ENCODE results near the gene GPR135.
A peak's percentile ranks its signal among the peaks of the same experiment; 100 is the strongest.

DNA sequence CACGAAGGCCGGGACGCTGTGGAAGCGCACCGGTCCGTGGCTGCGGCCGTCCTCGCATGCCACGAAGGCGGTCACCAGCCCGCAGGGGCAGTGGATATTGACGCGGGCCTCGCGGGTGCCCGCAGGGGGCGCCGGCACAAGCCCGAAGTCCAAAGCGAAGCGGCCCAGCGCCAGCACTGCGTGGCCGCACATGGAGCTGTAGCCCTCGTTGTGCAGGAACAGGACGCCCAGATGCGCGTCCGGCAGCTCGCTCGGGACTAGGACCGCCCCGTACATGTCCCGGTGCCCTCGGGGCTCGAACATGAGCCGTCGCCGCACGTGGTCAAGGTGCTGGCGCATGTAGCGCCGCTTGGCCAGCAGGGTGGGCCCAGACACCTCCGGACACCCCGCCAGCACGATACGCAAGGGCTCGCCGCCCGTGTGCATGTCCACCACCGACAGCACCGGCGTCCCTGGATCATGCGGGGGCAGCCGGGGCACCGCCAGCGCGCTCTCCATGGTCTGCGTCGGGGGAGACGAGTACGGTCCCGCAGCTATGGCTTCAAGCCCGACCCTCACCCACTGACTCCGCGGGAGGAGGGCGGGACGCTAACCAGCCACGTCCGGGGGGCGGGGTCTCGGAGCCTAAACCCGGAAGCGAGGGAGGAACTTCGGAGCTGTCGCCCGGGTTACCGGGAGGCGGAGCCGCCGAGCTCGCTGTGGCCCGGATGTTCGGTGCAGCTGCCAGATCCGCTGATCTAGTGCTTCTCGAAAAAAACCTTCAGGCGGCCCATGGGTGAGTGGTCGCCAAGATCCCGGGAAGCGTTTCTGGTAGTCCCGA lies 18.8 kb upstream of the GPR135 start, which contains the start of the genes JKAMP and L3HYPDH:
- TF ChIP-seq, protein P1, sequence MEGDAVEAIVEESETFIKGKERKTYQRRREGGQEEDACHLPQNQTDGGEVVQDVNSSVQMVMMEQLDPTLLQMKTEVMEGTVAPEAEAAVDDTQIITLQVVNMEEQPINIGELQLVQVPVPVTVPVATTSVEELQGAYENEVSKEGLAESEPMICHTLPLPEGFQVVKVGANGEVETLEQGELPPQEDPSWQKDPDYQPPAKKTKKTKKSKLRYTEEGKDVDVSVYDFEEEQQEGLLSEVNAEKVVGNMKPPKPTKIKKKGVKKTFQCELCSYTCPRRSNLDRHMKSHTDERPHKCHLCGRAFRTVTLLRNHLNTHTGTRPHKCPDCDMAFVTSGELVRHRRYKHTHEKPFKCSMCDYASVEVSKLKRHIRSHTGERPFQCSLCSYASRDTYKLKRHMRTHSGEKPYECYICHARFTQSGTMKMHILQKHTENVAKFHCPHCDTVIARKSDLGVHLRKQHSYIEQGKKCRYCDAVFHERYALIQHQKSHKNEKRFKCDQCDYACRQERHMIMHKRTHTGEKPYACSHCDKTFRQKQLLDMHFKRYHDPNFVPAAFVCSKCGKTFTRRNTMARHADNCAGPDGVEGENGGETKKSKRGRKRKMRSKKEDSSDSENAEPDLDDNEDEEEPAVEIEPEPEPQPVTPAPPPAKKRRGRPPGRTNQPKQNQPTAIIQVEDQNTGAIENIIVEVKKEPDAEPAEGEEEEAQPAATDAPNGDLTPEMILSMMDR (IDR thresholded peaks at IDR 0.05), result peak in 5 of 6 experiments; percentile 51 to 71 (median 57)
- TF ChIP-seq POLR2A (IDR thresholded peaks at IDR 0.05), result peak; percentile 66 to 75

Measured in Peyer's patch (tissue), 4 donors.